Hepatocyte (in vitro differentiated cells): ENCODE data around the gene LCE3E. TPM values are rescaled to one million over a fixed set of nuclear protein-coding genes. Genes with fewer than 3 reads are reported as not detected.

Experiments
- DNase-seq: peaks from one replicate; pipeline ENCODE4 v3.0.0-alpha.2; 2016; ENCODE audit warnings: low spot score
- H2AFZ ChIP-seq: fragments of 200-600 bp; sonication (generic); 2 replicates; pipeline ENCODE4 v1.6.0; 2016; ENCODE audit warnings: antibody characterized with exemption, mild to moderate bottlenecking
- H3K27ac ChIP-seq: fragments of 200-600 bp; sonication (generic); 2 replicates; pipeline ENCODE4 v1.5.1; 2016; ENCODE audit warnings: mild to moderate bottlenecking
- H3K27me3 ChIP-seq: fragments of 200-600 bp; sonication (generic); 2 replicates; pipeline ENCODE4 v1.6.1; 2016
- H3K36me3 ChIP-seq: fragments of 200-600 bp; sonication (generic); replicated peaks from 2 replicates; pipeline ENCODE4 v1.5.1; 2016; ENCODE audit warnings: low read depth; ENCODE audit not compliant: insufficient read depth
- H3K4me1 ChIP-seq: fragments of 200-600 bp; sonication (generic); 2 replicates; pipeline ENCODE4 v1.5.1; 2016; ENCODE audit warnings: mild to moderate bottlenecking, moderate library complexity; ENCODE audit not compliant: insufficient read depth
- H3K4me2 ChIP-seq: fragments of 200-600 bp; sonication (generic); 2 replicates; pipeline ENCODE4 v1.6.0; 2016
- H3K4me3 ChIP-seq: fragments of 200-600 bp; sonication (generic); 2 replicates; pipeline ENCODE4 v1.5.1; 2016; ENCODE audit warnings: mild to moderate bottlenecking
- H3K79me2 ChIP-seq: fragments of 200-600 bp; sonication (generic); 2 replicates; pipeline ENCODE4 v1.6.0; 2017; ENCODE audit warnings: mild to moderate bottlenecking
- H3K9me2 ChIP-seq: fragments of 200-600 bp; sonication (generic); replicated peaks from 2 replicates; pipeline ENCODE4 v1.6.0; 2017; ENCODE audit warnings: mild to moderate bottlenecking; ENCODE audit not compliant: insufficient read depth
- H3K9me3 ChIP-seq: fragments of 200-600 bp; sonication (generic); 2 replicates; pipeline ENCODE4 v1.5.1; 2016; ENCODE audit warnings: low read depth, mild to moderate bottlenecking
- H4K20me1 ChIP-seq: fragments of 200-600 bp; sonication (generic); 2 replicates; pipeline ENCODE4 v1.6.0; 2016; ENCODE audit warnings: mild to moderate bottlenecking; ENCODE audit not compliant: insufficient read depth, poor library complexity, severe bottlenecking
- CTCF ChIP-seq: fragments of 200-600 bp; sonication (generic); IDR thresholded peaks from 2 replicates; pipeline ENCODE4 v1.5.1; 2016; ENCODE audit warnings: antibody characterized with exemption, mild to moderate bottlenecking; ENCODE audit not compliant: poor library complexity
- EZH2 ChIP-seq: fragments of 200-600 bp; sonication (generic); IDR thresholded peaks from 2 replicates; pipeline ENCODE4 v1.6.1; 2016; ENCODE audit warnings: antibody characterized with exemption, mild to moderate bottlenecking, borderline replicate concordance
- EZH2phosphoT487 ChIP-seq: fragments of 200-600 bp; sonication (generic); IDR thresholded peaks from one replicate; pipeline ENCODE4 v1.6.1; 2018; ENCODE audit warnings: antibody characterized with exemption, mild to moderate bottlenecking, low read depth, moderate library complexity; ENCODE audit not compliant: unreplicated experiment, severe bottlenecking
- WGBS: methylation state at CpG from one replicate; pipeline ENCODE4 v1.1.6; 2016; ENCODE audit warnings: low lambda C conversion rate; ENCODE audit errors: missing lambda C conversion rate; 5-methylcytosine and 5-hydroxymethylcytosine counted together
- polyA plus RNA-seq: library from polyadenylated mRNA; unstranded; fragments of >200 nt; fragmentation: Nextera tagmentation; extraction: Ambion mirVana; gene quantifications from 2 replicates; pipeline ENCODE4 v1.2.1, GENCODE V29; 2016
- small RNA-seq: library from RNA; depleted of rRNA; stranded (forward); fragments of <200 nt; gene quantifications from one replicate; pipeline ENCODE3, GENCODE V24; 2014
- total RNA-seq: library from RNA; depleted of rRNA; stranded (reverse); fragments of >200 nt; gene quantifications from 2 replicates; pipeline ENCODE4 v1.2.3, GENCODE V29; 2014

Gene LCE3E
- total and polyA plus RNA-seq, 2 experiments from 2014 or later = not detected

- H4K20me1 ChIP-seq = no peaks in the 10 kb centered on the region
- H2AFZ ChIP-seq = no peak overlapping the region
- no peaks in the 10 kb centered on the region for H3K9me3 ChIP-seq
- H3K4me3 ChIP-seq = no peak overlapping the region
- no peaks in the 10 kb centered on the region for H3K79me2 ChIP-seq
- TF ChIP-seq EZH2 = no peak
- no peak for TF ChIP-seq EZH2phosphoT487
- TF ChIP-seq CTCF = no peak
- H3K9me2 ChIP-seq = no peaks in the 10 kb centered on the region
- no peaks in the 10 kb centered on the region for H3K27me3 ChIP-seq
- H3K36me3 ChIP-seq = no peaks in the 10 kb centered on the region
- 63% methylated on average over 7 of the region's 7 CpGs for WGBS
- no peak overlapping the region for H3K4me2 ChIP-seq
- no peak overlapping the region for H3K27ac ChIP-seq
- no peak for DNase-seq
- no peaks in the 10 kb centered on the region for H3K4me1 ChIP-seq
These were observed 50.5 kb downstream of the LCE3E start for GRCh38 chr1:152516082-152516481.

Small RNA genes within 50 kb of the gene (small RNA-seq; reads per million reads assigned to genes)
- not detected for gene LCE3B

Other genes starting within 250 kb of the LCE3E start
- gene FLG, start 241.5 kb downstream of the LCE3E start, total RNA-seq = not detected in 2 replicates
- not detected in 2 replicates for gene FLG, start 241.5 kb downstream of the LCE3E start, polyA plus RNA-seq
- gene FLG2, start 206.8 kb downstream of the LCE3E start, total RNA-seq = not detected in 2 replicates
- not detected in 2 replicates for gene FLG2, start 206.8 kb downstream of the LCE3E start, polyA plus RNA-seq
- gene CRNN, start 152.5 kb downstream of the LCE3E start, total RNA-seq = not detected in 2 replicates
- not detected in 2 replicates for gene CRNN, start 152.5 kb downstream of the LCE3E start, polyA plus RNA-seq
- not detected in 2 replicates for gene LCE5A, start 56.0 kb downstream of the LCE3E start, total RNA-seq
- not detected in 2 replicates for gene LCE5A, start 56.0 kb downstream of the LCE3E start, polyA plus RNA-seq
- not detected in 2 replicates for gene CRCT1, start 52.3 kb downstream of the LCE3E start, total RNA-seq
- not detected in 2 replicates for gene CRCT1, start 52.3 kb downstream of the LCE3E start, polyA plus RNA-seq
- gene LCE3D, start 13.7 kb upstream of the LCE3E start, total RNA-seq = not detected in 2 replicates
- not detected in 2 replicates for gene LCE3D, start 13.7 kb upstream of the LCE3E start, polyA plus RNA-seq
- gene LCE3C, start 33.5 kb upstream of the LCE3E start, total RNA-seq = not detected in 2 replicates
- not detected in 2 replicates for gene LCE3C, start 33.5 kb upstream of the LCE3E start, polyA plus RNA-seq
- not detected in 2 replicates for gene LCE3B, start 47.0 kb upstream of the LCE3E start, total RNA-seq
- gene LCE3B, start 47.0 kb upstream of the LCE3E start, polyA plus RNA-seq = not detected in 2 replicates
- not detected in 2 replicates for gene LCE3A, start 56.3 kb upstream of the LCE3E start, total RNA-seq
- gene LCE3A, start 56.3 kb upstream of the LCE3E start, polyA plus RNA-seq = not detected in 2 replicates
- gene LCE2D, start 96.6 kb upstream of the LCE3E start, total RNA-seq = not detected in 2 replicates
- gene LCE2D, start 96.6 kb upstream of the LCE3E start, polyA plus RNA-seq = not detected in 2 replicates
- gene LCE2C, start 108.5 kb upstream of the LCE3E start, total RNA-seq = not detected in 2 replicates
- not detected in 2 replicates for gene LCE2C, start 108.5 kb upstream of the LCE3E start, polyA plus RNA-seq
- gene LCE2B, start 119.3 kb upstream of the LCE3E start, total RNA-seq = not detected in 2 replicates
- not detected in 2 replicates for gene LCE2B, start 119.3 kb upstream of the LCE3E start, polyA plus RNA-seq
- not detected in 2 replicates for gene LCE2A, start 131.6 kb upstream of the LCE3E start, total RNA-seq
- gene LCE2A, start 131.6 kb upstream of the LCE3E start, polyA plus RNA-seq = not detected in 2 replicates
- gene LCE4A, start 141.4 kb upstream of the LCE3E start, total RNA-seq = not detected in 2 replicates
- not detected in 2 replicates for gene LCE4A, start 141.4 kb upstream of the LCE3E start, polyA plus RNA-seq
- not detected in 2 replicates for gene KPRP, start 191.2 kb upstream of the LCE3E start, total RNA-seq
- not detected in 2 replicates for gene KPRP, start 191.2 kb upstream of the LCE3E start, polyA plus RNA-seq
- gene LCE1F, start 208.4 kb upstream of the LCE3E start, total RNA-seq = not detected in 2 replicates
- gene LCE1F, start 208.4 kb upstream of the LCE3E start, polyA plus RNA-seq = not detected in 2 replicates
- gene LCE1E, start 219.5 kb upstream of the LCE3E start, total RNA-seq = not detected in 2 replicates
- not detected in 2 replicates for gene LCE1E, start 219.5 kb upstream of the LCE3E start, polyA plus RNA-seq
- gene LCE1D, start 229.9 kb upstream of the LCE3E start, total RNA-seq = not detected in 2 replicates
- not detected in 2 replicates for gene LCE1D, start 229.9 kb upstream of the LCE3E start, polyA plus RNA-seq
- not detected in 2 replicates for gene LCE1C, start 239.9 kb upstream of the LCE3E start, total RNA-seq
- not detected in 2 replicates for gene LCE1C, start 239.9 kb upstream of the LCE3E start, polyA plus RNA-seq
- gene LCE1B, start 245.2 kb upstream of the LCE3E start, total RNA-seq = not detected in 2 replicates
- not detected in 2 replicates for gene LCE1B, start 245.2 kb upstream of the LCE3E start, polyA plus RNA-seq